Sigmoid colon (tissue), 7 donors: ENCODE results near the gene CDK3. TPM values are rescaled to one million over a fixed set of nuclear protein-coding genes. Genes with fewer than 3 reads are reported as not detected.

Experiments used
- DNase-seq: peaks from one replicate; pipeline ENCODE4 v3.0.0-alpha.2; 2019
- H3K27ac ChIP-seq, 4 donors: fragments of 200-600 bp; sonication (generic); one replicate each; pipeline ENCODE4 v1.5.1; 2016 to 2019; ENCODE audit warnings: mild to moderate bottlenecking in 1 of 4
- H3K27me3 ChIP-seq, 3 donors: fragments of 200-600 bp; sonication (generic); one replicate each; pipeline ENCODE4 v1.5.1; 2019; ENCODE audit warnings: mild to moderate bottlenecking in 1 of 3
- H3K36me3 ChIP-seq, 4 donors: fragments of 200-600 bp; sonication (generic); one replicate each; pipeline ENCODE4 v1.5.1; 2016 to 2019
- H3K4me1 ChIP-seq, 4 donors: fragments of 200-600 bp; sonication (generic); one replicate each; pipeline ENCODE4 v1.5.1; 2017 to 2019
- H3K4me3 ChIP-seq, 4 donors: fragments of 200-600 bp; sonication (generic); one replicate each; pipeline ENCODE4 v1.5.1; 2017 to 2019; ENCODE audit warnings: mild to moderate bottlenecking in 2 of 4, moderate library complexity in 1 of 4
- H3K9me3 ChIP-seq, 4 donors: fragments of 200-600 bp in 3 of 4; sonication (generic) in 3 of 4; one replicate each; pipeline versions ENCODE4 v1.5.1 to v1.6.1; 2013 to 2019
- CTCF ChIP-seq, 4 experiments: fragments of 450-650 bp in 3 of 4; fragments of 200-600 bp in 1 of 4; IDR thresholded peaks; one replicate each; pipeline ENCODE4 v1.5.1; 2016 to 2019; ENCODE audit warnings: antibody characterized with exemption in 4 of 4, mild to moderate bottlenecking in 3 of 4, moderate library complexity in 2 of 4
- EP300 ChIP-seq, 4 donors: sonication (generic); formaldehyde crosslinking; IDR thresholded peaks; one replicate each; pipeline ENCODE4 v1.6.1; 2017; ENCODE audit warnings: antibody characterized with exemption in 4 of 4
- POLR2A ChIP-seq, 2 donors: fragments of 450-650 bp; IDR thresholded peaks; one replicate each; pipeline ENCODE4 v1.6.1; 2016; ENCODE audit warnings: antibody characterized with exemption in 2 of 2, mild to moderate bottlenecking in 2 of 2, moderate library complexity in 2 of 2
- POLR2AphosphoS5 ChIP-seq, 4 donors: sonication (generic); formaldehyde crosslinking; IDR thresholded peaks; one replicate each; pipeline ENCODE4 v1.6.1; 2017; ENCODE audit warnings: antibody characterized with exemption in 4 of 4
- WGBS, 2 donors: extraction: QIAGEN DNeasy Blood & Tissue Kit; methylation state at CpG; one replicate each; pipeline ENCODE4 v1.1.7; 2013; 5-methylcytosine and 5-hydroxymethylcytosine counted together
- intact Hi-C: fragments of 100-400 bp; cut with DNase I; formaldehyde crosslinking; loops from one replicate; pipeline ENCODE4 v1.15.1; 2023
- polyA plus RNA-seq, 3 donors: library from polyadenylated mRNA; stranded (reverse); fragments of 200-250 nt; gene quantifications; one replicate each; pipeline ENCODE4 v1.2.3, GENCODE V29; 2013
- total RNA-seq, 4 donors: library from RNA; depleted of rRNA; stranded (reverse); fragments of >200 nt; gene quantifications; one replicate each; pipeline ENCODE4 v1.1.0, GENCODE V29; 2016
- donor health status: healthy with polysubstance abuse.
- donor health status: Bipolar disorder and iron deficiency.
- donor health status: healthy.

CDK3 gene
- total and polyA plus RNA-seq, 7 donors = 0.71 to 15.0 (median 7.3) TPM; not detected in 1

GRCh38 chr17:76048711-76049110 is 48.1 kb downstream of the CDK3 start:
- 78 to 84% methylated on average over 9 of the region's 9 CpGs for WGBS, 2 donors
- TF ChIP-seq POLR2AphosphoS5 (IDR thresholded peaks at IDR 0.05) = no peak
- TF ChIP-seq EP300 (IDR thresholded peaks at IDR 0.05) = no peak
- TF ChIP-seq POLR2A (IDR thresholded peaks at IDR 0.05) = no peak
- TF ChIP-seq CTCF (IDR thresholded peaks at IDR 0.05) = no peak
- Histone ChIP-seq H3K4me1 (peaks cover 0 to 41% (median 30%) of the 10 kb centered on the region in 4 donors), H3K4me3 (no peak overlapping the region), H3K9me3 (no peaks in the 10 kb centered on the region), H3K27me3 (no peaks in the 10 kb centered on the region), H3K36me3 (peaks cover 41 to 93% (median 63%) of the 10 kb centered on the region in 4 donors), H3K27ac (peak overlapping the region in 3 of 4 donors; percentile 47 to 67 (median 63))
- no peak for DNase-seq
- intact Hi-C loops = no loop called here

GRCh38 chr17:76049239-76049638 is 48.6 kb downstream of the CDK3 start:
- no peaks in the 10 kb centered on the region for H3K9me3 ChIP-seq
- intact Hi-C loops = no loop called here
- H3K27me3 ChIP-seq = no peaks in the 10 kb centered on the region
- H3K36me3 ChIP-seq = peaks cover 40 to 93% (median 59%) of the 10 kb centered on the region in 4 donors
- 92 to 93% methylated on average over 3 of the region's 3 CpGs for WGBS, 2 donors
- H3K4me1 ChIP-seq = peaks cover 0 to 41% (median 30%) of the 10 kb centered on the region in 4 donors
- peak overlapping the region in 3 of 4 donors; percentile 4 to 67 (median 63) for H3K27ac ChIP-seq
- no peak for DNase-seq
- no peak for TF ChIP-seq POLR2A (IDR thresholded peaks at IDR 0.05)
- no peak for TF ChIP-seq CTCF (IDR thresholded peaks at IDR 0.05)
- no peak for TF ChIP-seq POLR2AphosphoS5 (IDR thresholded peaks at IDR 0.05)
- TF ChIP-seq EP300 (IDR thresholded peaks at IDR 0.05) = no peak
- no peak overlapping the region for H3K4me3 ChIP-seq

GRCh38 chr17:76049836-76050537 is 49.3 kb downstream of the CDK3 start:
- WGBS, 2 donors = 95 to 96% methylated on average over 15 of the region's 15 CpGs

GRCh38 chr17:76050538-76051467 is 50.1 kb downstream of the CDK3 start:
- Histone ChIP-seq H3K36me3 (peaks cover 29 to 93% (median 48%) of the 10 kb centered on the region in 4 donors), H3K27me3 (no peaks in the 10 kb centered on the region), H3K4me1 (peaks cover 0 to 41% (median 30%) of the 10 kb centered on the region in 4 donors), H3K9me3 (no peaks in the 10 kb centered on the region), H3K4me3 (no peak overlapping the region), H3K27ac (peak overlapping the region in 3 of 4 donors; percentile 36 to 67 (median 63))
- intact Hi-C loops = no loop called here
- WGBS, 2 donors = 78 to 79% methylated on average over 11 of the region's 11 CpGs
- no peak for DNase-seq
- no peak for TF ChIP-seq POLR2A (IDR thresholded peaks at IDR 0.05)
- no peak for TF ChIP-seq POLR2AphosphoS5 (IDR thresholded peaks at IDR 0.05)
- TF ChIP-seq CTCF (IDR thresholded peaks at IDR 0.05) = no peak
- TF ChIP-seq EP300 (IDR thresholded peaks at IDR 0.05) = no peak

More at GRCh38 chr17:76049836-76050537, 49.3 kb downstream of the CDK3 start:
- H3K9me3 ChIP-seq = no peaks in the 10 kb centered on the region
- no peak overlapping the region for H3K4me3 ChIP-seq
- H3K4me1 ChIP-seq = peaks cover 0 to 41% (median 30%) of the 10 kb centered on the region in 4 donors
- H3K36me3 ChIP-seq = peaks cover 36 to 93% (median 53%) of the 10 kb centered on the region in 4 donors
- no peaks in the 10 kb centered on the region for H3K27me3 ChIP-seq
- intact Hi-C loops = no loop called here
- H3K27ac ChIP-seq = peak overlapping the region in 3 of 4 donors; percentile 36 to 67 (median 63)
- TF ChIP-seq POLR2AphosphoS5 (IDR thresholded peaks at IDR 0.05) (no peak), EP300 (IDR thresholded peaks at IDR 0.05) (no peak), POLR2A (IDR thresholded peaks at IDR 0.05) (no peak), CTCF (IDR thresholded peaks at IDR 0.05) (no peak)
- no peak for DNase-seq
